ENCODE data around the gene COMT.
A peak's percentile ranks its signal among the peaks of the same experiment; 100 is the strongest.

COMT gene

DNA sequence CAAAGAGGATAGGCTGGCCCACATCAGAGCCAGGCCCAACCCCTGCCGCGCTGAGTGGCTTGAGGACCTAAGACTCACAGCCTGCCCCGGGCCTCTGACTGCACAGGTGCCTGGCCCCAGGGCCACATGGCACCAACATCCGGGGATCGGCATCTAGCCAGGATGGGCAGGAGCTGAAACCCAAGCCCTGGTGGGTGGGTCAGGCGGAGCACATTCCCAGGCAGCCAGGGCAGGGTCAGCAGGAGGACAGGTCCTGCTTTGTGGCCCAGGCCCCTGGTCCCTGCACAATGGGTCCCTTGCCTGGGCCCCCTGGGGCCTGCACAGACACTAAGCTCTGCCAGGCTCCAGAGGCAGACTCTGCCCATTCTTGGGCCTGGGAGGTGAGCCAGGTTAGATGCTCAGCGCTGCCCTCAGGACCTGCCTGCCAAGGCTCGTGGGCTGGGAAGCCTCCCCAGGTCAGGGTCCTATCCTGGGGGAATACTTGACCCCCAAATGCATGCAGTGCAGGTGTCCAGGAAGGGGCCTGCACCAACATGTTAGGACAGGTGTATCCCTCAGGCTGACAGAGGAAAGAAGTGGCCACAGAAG lies 41.5 kb downstream of the COMT start:
- ChIA-PET CTCF (interaction anchor here (1.2 kb wide), 1 partner anchor 30 kb away, joined by 8 read pairs; no protein-coding TSS in a partner anchor), POLR2A (interaction anchor here (1.7 to 4.0 kb wide), 2 partner anchors 8 to 97 kb away, joined by 5 to 25 read pairs; partner anchors contain the start of gene DGCR8)
- DNase-seq (ENCODE audit: extremely low spot score): no peak
- no peak for TF ChIP-seq ELF4 (IDR thresholded peaks at IDR 0.05)
- TF ChIP-seq HDGF (IDR thresholded peaks at IDR 0.05; ENCODE audit: borderline replicate concordance): no peak
- TF ChIP-seq ZNF384 (IDR thresholded peaks at IDR 0.05): no peak
- TF ChIP-seq SP1 (IDR thresholded peaks at IDR 0.05): no peak
- no peak for TF ChIP-seq TARDBP (IDR thresholded peaks at IDR 0.05)
- TF ChIP-seq SUZ12 (IDR thresholded peaks at IDR 0.05): no peak
- no peak for TF ChIP-seq NFRKB (IDR thresholded peaks at IDR 0.05)
- no peak for TF ChIP-seq FOXA1 (IDR thresholded peaks at IDR 0.05)
- TF ChIP-seq CTBP1 (IDR thresholded peaks at IDR 0.05; ENCODE audit: borderline replicate concordance): no peak
- no peak for TF ChIP-seq LEF1 (IDR thresholded peaks at IDR 0.05; ENCODE audit: borderline replicate concordance)
- no peak for TF ChIP-seq FOXM1 (IDR thresholded peaks at IDR 0.05; ENCODE audit: borderline replicate concordance)
- TF ChIP-seq L3MBTL2 (conservative IDR thresholded peaks at IDR 0.05): no peak
- TF ChIP-seq BHLHE40 (IDR thresholded peaks at IDR 0.05; ENCODE audit: borderline replicate concordance): no peak

DNA sequence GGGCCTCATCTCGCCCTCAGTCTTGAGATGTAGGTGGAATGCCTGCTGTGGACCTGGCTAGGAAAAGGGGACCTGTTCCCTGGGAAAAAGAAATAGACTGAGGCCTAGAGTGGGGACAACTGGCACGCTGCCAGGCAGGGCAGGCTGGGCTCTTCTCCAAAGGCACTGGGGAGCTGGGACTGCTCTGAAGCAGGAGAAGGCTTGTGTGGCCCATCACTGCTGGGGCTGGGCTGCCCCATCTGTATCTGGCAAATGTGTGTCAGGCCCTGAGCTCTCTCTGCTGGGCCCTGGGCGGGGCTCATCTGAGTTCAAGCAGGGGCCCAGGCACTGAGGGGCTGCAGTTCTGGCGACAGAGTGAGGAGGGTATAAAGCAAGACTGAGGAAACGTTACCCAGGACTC lies 42.2 kb downstream of the COMT start:
- CTCF ChIA-PET: interaction anchor here (1.0 to 1.2 kb wide), 2 partner anchors 30 to 203 kb away, joined by 3 to 8 read pairs; no protein-coding TSS in a partner anchor
- TF ChIP-seq ARNT (IDR thresholded peaks at IDR 0.05) (no peak), HDGF (IDR thresholded peaks at IDR 0.05; ENCODE audit: borderline replicate concordance) (no peak), L3MBTL2 (conservative IDR thresholded peaks at IDR 0.05) (no peak), LEF1 (IDR thresholded peaks at IDR 0.05; ENCODE audit: borderline replicate concordance) (no peak), FOXK2 (IDR thresholded peaks at IDR 0.05) (no peak), SP1 (IDR thresholded peaks at IDR 0.05) (no peak), FOXA1 (IDR thresholded peaks at IDR 0.05) (no peak), NFRKB (IDR thresholded peaks at IDR 0.05) (no peak), BHLHE40 (IDR thresholded peaks at IDR 0.05; ENCODE audit: borderline replicate concordance) (no peak), ZNF384 (IDR thresholded peaks at IDR 0.05) (no peak), SUZ12 (IDR thresholded peaks at IDR 0.05) (no peak), ELF4 (IDR thresholded peaks at IDR 0.05) (no peak)
- TF ChIP-seq, protein P1, sequence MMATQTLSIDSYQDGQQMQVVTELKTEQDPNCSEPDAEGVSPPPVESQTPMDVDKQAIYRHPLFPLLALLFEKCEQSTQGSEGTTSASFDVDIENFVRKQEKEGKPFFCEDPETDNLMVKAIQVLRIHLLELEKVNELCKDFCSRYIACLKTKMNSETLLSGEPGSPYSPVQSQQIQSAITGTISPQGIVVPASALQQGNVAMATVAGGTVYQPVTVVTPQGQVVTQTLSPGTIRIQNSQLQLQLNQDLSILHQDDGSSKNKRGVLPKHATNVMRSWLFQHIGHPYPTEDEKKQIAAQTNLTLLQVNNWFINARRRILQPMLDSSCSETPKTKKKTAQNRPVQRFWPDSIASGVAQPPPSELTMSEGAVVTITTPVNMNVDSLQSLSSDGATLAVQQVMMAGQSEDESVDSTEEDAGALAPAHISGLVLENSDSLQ (IDR thresholded peaks at IDR 0.05): no peak
- DNase-seq (ENCODE audit: extremely low spot score): no peak
- POLR2A ChIA-PET: interaction anchor here (0.7 to 4.0 kb wide), 6 partner anchors 9 to 128 kb away, joined by 3 to 25 read pairs (median 4); partner anchors contain the start of genes DGCR8 and TANGO2

GRCh38 chr22:19984201-19984753 lies 42.7 kb downstream of the COMT start:
- DNase-seq (ENCODE audit: extremely low spot score): peak; percentile 69
- no peak; the same call in 1 of the 2 replicates for TF ChIP-seq LEF1 (IDR thresholded peaks at IDR 0.05; ENCODE audit: borderline replicate concordance)
- 0 out of 2 replicates have a peak, but pooled peaks have one; percentile 6 for TF ChIP-seq ARNT (IDR thresholded peaks at IDR 0.05)
- ChIA-PET CTCF (interaction anchor here (1.0 to 1.2 kb wide), 2 partner anchors 29 to 203 kb away, joined by 3 to 8 read pairs; no protein-coding TSS in a partner anchor), POLR2A (interaction anchor here (0.7 to 4.0 kb wide), 8 partner anchors 10 to 129 kb away, joined by 3 to 25 read pairs (median 4); partner anchors contain the start of genes DGCR8 and TANGO2)

GRCh38 chr22:19984851-19985811 lies 43.6 kb downstream of the COMT start:
- DNase-seq (ENCODE audit: extremely low spot score): no peak
- TF ChIP-seq ZNF384 (IDR thresholded peaks at IDR 0.05) (no peak), FOXK2 (IDR thresholded peaks at IDR 0.05) (no peak), BHLHE40 (IDR thresholded peaks at IDR 0.05; ENCODE audit: borderline replicate concordance) (no peak), SP1 (IDR thresholded peaks at IDR 0.05) (no peak), L3MBTL2 (conservative IDR thresholded peaks at IDR 0.05) (no peak), CTBP1 (IDR thresholded peaks at IDR 0.05; ENCODE audit: borderline replicate concordance) (no peak), HDGF (IDR thresholded peaks at IDR 0.05; ENCODE audit: borderline replicate concordance) (no peak), ELF4 (IDR thresholded peaks at IDR 0.05) (no peak)
- ChIA-PET CTCF (interaction anchor here (1.0 kb wide), 1 partner anchor 202 kb away, joined by 3 read pairs; no protein-coding TSS in a partner anchor), POLR2A (interaction anchor here (1.0 to 4.0 kb wide), 7 partner anchors 10 to 129 kb away, joined by 3 to 25 read pairs (median 5); partner anchors contain the start of genes DGCR8 and TANGO2)

GRCh38 chr22:19986011-19986409 lies 44.4 kb downstream of the COMT start:
- TF ChIP-seq FOXA1 (IDR thresholded peaks at IDR 0.05): no peak
- no peak for TF ChIP-seq SUZ12 (IDR thresholded peaks at IDR 0.05)
- no peak for TF ChIP-seq BHLHE40 (IDR thresholded peaks at IDR 0.05; ENCODE audit: borderline replicate concordance)
- no peak for TF ChIP-seq NFRKB (IDR thresholded peaks at IDR 0.05)
- TF ChIP-seq ARNT (IDR thresholded peaks at IDR 0.05): no peak
- TF ChIP-seq ELF4 (IDR thresholded peaks at IDR 0.05): no peak
- no peak for TF ChIP-seq ZNF384 (IDR thresholded peaks at IDR 0.05)
- TF ChIP-seq FOXM1 (IDR thresholded peaks at IDR 0.05; ENCODE audit: borderline replicate concordance): no peak
- TF ChIP-seq FOXK2 (IDR thresholded peaks at IDR 0.05): no peak
- no peak for TF ChIP-seq SP1 (IDR thresholded peaks at IDR 0.05)
- no peak for TF ChIP-seq L3MBTL2 (conservative IDR thresholded peaks at IDR 0.05)
- TF ChIP-seq CTBP1 (IDR thresholded peaks at IDR 0.05; ENCODE audit: borderline replicate concordance): no peak
- no peak for TF ChIP-seq LEF1 (IDR thresholded peaks at IDR 0.05; ENCODE audit: borderline replicate concordance)
- TF ChIP-seq, protein P1 (IDR thresholded peaks at IDR 0.05): no peak
- no peak for DNase-seq (ENCODE audit: extremely low spot score)
- POLR2A ChIA-PET: interaction anchor here (1.1 to 4.0 kb wide), 5 partner anchors 11 to 30 kb away, joined by 3 to 25 read pairs (median 6); no protein-coding TSS in a partner anchor
- CTCF ChIA-PET: no interaction called here

Data from HEK293T (cell line).